ENCODE results near the gene CLEC11A. TPM values are rescaled to one million over a fixed set of nuclear protein-coding genes. Genes with fewer than 3 reads are reported as not detected.
"Not testable (repeated sequence)": the region's sequence is repeated elsewhere in the genome, so short reads cannot be mapped to it uniquely, and the experiment has no call there.

CLEC11A gene
- total and polyA plus RNA-seq, 2 experiments from 2014 or later: 122 to 164 TPM

GRCh38 chr19:50739914-50740426 is 16.8 kb downstream of the CLEC11A start:
- in situ Hi-C loops (cut with MboI): no loop called here
- H3K9ac ChIP-seq: no peak overlapping the region
- H4K20me1 ChIP-seq (ENCODE audit: insufficient read depth): no peaks in the 10 kb centered on the region
- no peak overlapping the region for H3K4me3 ChIP-seq
- TF ChIP-seq EZH2 (IDR thresholded peaks at IDR 0.05; ENCODE audit: insufficient read depth, poor library complexity, severe bottlenecking): no peak
- no peak for TF ChIP-seq EZH2phosphoT487 (IDR thresholded peaks at IDR 0.05; ENCODE audit: insufficient read depth, low read depth)
- no peaks in the 10 kb centered on the region for H3K36me3 ChIP-seq (ENCODE audit: low read depth)
- no peak overlapping the region for H3K4me2 ChIP-seq (ENCODE audit: unreplicated experiment)
- no peak overlapping the region for H2AFZ ChIP-seq
- H3K27ac ChIP-seq: no peak overlapping the region
- H3K4me1 ChIP-seq (ENCODE audit: insufficient read depth): no peaks in the 10 kb centered on the region
- DNase-seq: no peak
- H3K27me3 ChIP-seq (replicated peaks; ENCODE audit: insufficient read depth): peaks cover 41% of the 10 kb centered on the region
- H3K79me2 ChIP-seq (ENCODE audit: insufficient read depth): no peaks in the 10 kb centered on the region
- no peaks in the 10 kb centered on the region for H3F3A ChIP-seq (ENCODE audit: insufficient read depth)
- H3K9me2 ChIP-seq (ENCODE audit: insufficient read depth): no peaks in the 10 kb centered on the region
- WGBS, 2 experiments (ENCODE audit: low coverage in 1 of 2, low lambda C conversion rate in 2 of 2, missing lambda C conversion rate in 2 of 2): 20 to 23% methylated on average over 11 of the region's 11 CpGs
- no peaks in the 10 kb centered on the region for H3K9me3 ChIP-seq (ENCODE audit: low read depth)

- no peak for TF ChIP-seq EZH2 (IDR thresholded peaks at IDR 0.05; ENCODE audit: insufficient read depth, poor library complexity, severe bottlenecking)
- no peak for TF ChIP-seq EZH2phosphoT487 (IDR thresholded peaks at IDR 0.05; ENCODE audit: insufficient read depth, low read depth)
- Histone ChIP-seq H3K27ac (no peak overlapping the region), H3K4me3 (no peak overlapping the region), H3K9ac (no peak overlapping the region), H2AFZ (no peak overlapping the region), H3K4me2 (ENCODE audit: unreplicated experiment) (no peak overlapping the region), H4K20me1 (ENCODE audit: insufficient read depth) (no peaks in the 10 kb centered on the region), H3K79me2 (ENCODE audit: insufficient read depth) (no peaks in the 10 kb centered on the region), H3K36me3 (ENCODE audit: low read depth) (no peaks in the 10 kb centered on the region), H3F3A (ENCODE audit: insufficient read depth) (no peaks in the 10 kb centered on the region), H3K27me3 (replicated peaks; ENCODE audit: insufficient read depth) (peaks cover 33% of the 10 kb centered on the region), H3K9me3 (ENCODE audit: low read depth) (no peaks in the 10 kb centered on the region), H3K4me1 (ENCODE audit: insufficient read depth) (no peaks in the 10 kb centered on the region), H3K9me2 (ENCODE audit: insufficient read depth) (no peaks in the 10 kb centered on the region)
- WGBS, 2 experiments (ENCODE audit: low coverage in 1 of 2, low lambda C conversion rate in 2 of 2, missing lambda C conversion rate in 2 of 2): 56 to 58% methylated on average over 18 of the region's 18 CpGs
- DNase-seq: no peak
- in situ Hi-C loops (cut with MboI): no loop called here
These were observed 18.2 kb downstream of the CLEC11A start for GRCh38 chr19:50741179-50741933.

- Histone ChIP-seq H3K9me3 (ENCODE audit: low read depth) (no peaks in the 10 kb centered on the region), H3K4me3 (no peak overlapping the region), H3K9ac (no peak overlapping the region), H3K36me3 (ENCODE audit: low read depth) (no peaks in the 10 kb centered on the region), H3K27ac (no peak overlapping the region), H3K27me3 (replicated peaks; ENCODE audit: insufficient read depth) (peaks cover 12% of the 10 kb centered on the region), H3K79me2 (ENCODE audit: insufficient read depth) (no peaks in the 10 kb centered on the region), H3K4me1 (ENCODE audit: insufficient read depth) (no peaks in the 10 kb centered on the region), H2AFZ (no peak overlapping the region), H3K9me2 (ENCODE audit: insufficient read depth) (no peaks in the 10 kb centered on the region), H3K4me2 (ENCODE audit: unreplicated experiment) (no peak overlapping the region), H3F3A (ENCODE audit: insufficient read depth) (no peaks in the 10 kb centered on the region), H4K20me1 (ENCODE audit: insufficient read depth) (no peaks in the 10 kb centered on the region)
- TF ChIP-seq EZH2 (IDR thresholded peaks at IDR 0.05; ENCODE audit: insufficient read depth, poor library complexity, severe bottlenecking) (no peak), EZH2phosphoT487 (IDR thresholded peaks at IDR 0.05; ENCODE audit: insufficient read depth, low read depth) (no peak)
- in situ Hi-C loops (cut with MboI): no loop called here
- 61 to 63% methylated on average over 6 of the region's 6 CpGs for WGBS, 2 experiments (ENCODE audit: low coverage in 1 of 2, low lambda C conversion rate in 2 of 2, missing lambda C conversion rate in 2 of 2)
- DNase-seq: no peak
These were observed 20.4 kb downstream of the CLEC11A start for GRCh38 chr19:50743537-50743936.

- TF ChIP-seq EZH2 (IDR thresholded peaks at IDR 0.05; ENCODE audit: insufficient read depth, poor library complexity, severe bottlenecking) (no peak), EZH2phosphoT487 (IDR thresholded peaks at IDR 0.05; ENCODE audit: insufficient read depth, low read depth) (no peak)
- Histone ChIP-seq H3F3A (ENCODE audit: insufficient read depth) (no peaks in the 10 kb centered on the region), H3K79me2 (ENCODE audit: insufficient read depth) (no peaks in the 10 kb centered on the region), H2AFZ (no peak overlapping the region), H3K4me3 (no peak overlapping the region), H3K27me3 (replicated peaks; ENCODE audit: insufficient read depth) (peaks cover 6% of the 10 kb centered on the region; the same call in 1 of the 2 replicates), H3K4me1 (ENCODE audit: insufficient read depth) (no peaks in the 10 kb centered on the region), H3K4me2 (ENCODE audit: unreplicated experiment) (no peak overlapping the region), H3K9me3 (ENCODE audit: low read depth) (no peaks in the 10 kb centered on the region), H3K36me3 (ENCODE audit: low read depth) (no peaks in the 10 kb centered on the region), H3K9ac (no peak overlapping the region), H4K20me1 (ENCODE audit: insufficient read depth) (no peaks in the 10 kb centered on the region), H3K27ac (no peak overlapping the region), H3K9me2 (ENCODE audit: insufficient read depth) (no peaks in the 10 kb centered on the region)
- in situ Hi-C loops (cut with MboI): no loop called here
- DNase-seq: no peak
- 37 to 38% methylated on average over 10 of the region's 10 CpGs for WGBS, 2 experiments (ENCODE audit: low coverage in 1 of 2, low lambda C conversion rate in 2 of 2, missing lambda C conversion rate in 2 of 2)
These were observed 22.1 kb downstream of the CLEC11A start for GRCh38 chr19:50745221-50745620.

GRCh38 chr19:50747141-50747540 is 24.0 kb downstream of the CLEC11A start:
- H3K27ac ChIP-seq; H3K4me3 ChIP-seq; in situ Hi-C loops (cut with MboI); H3K9ac ChIP-seq; H3K4me2 ChIP-seq (ENCODE audit: unreplicated experiment); H2AFZ ChIP-seq; DNase-seq; H3K9me2 ChIP-seq (ENCODE audit: insufficient read depth); H3K4me1 ChIP-seq (ENCODE audit: insufficient read depth); H3F3A ChIP-seq (ENCODE audit: insufficient read depth); H3K79me2 ChIP-seq (ENCODE audit: insufficient read depth); H3K27me3 ChIP-seq (replicated peaks; ENCODE audit: insufficient read depth); H4K20me1 ChIP-seq (ENCODE audit: insufficient read depth); H3K36me3 ChIP-seq (ENCODE audit: low read depth); H3K9me3 ChIP-seq (ENCODE audit: low read depth): not testable (repeated sequence)
- WGBS, 2 experiments (ENCODE audit: low coverage in 1 of 2, low lambda C conversion rate in 2 of 2, missing lambda C conversion rate in 2 of 2): 70 to 74% methylated on average over 14 of the region's 14 CpGs

Measured in GM23248 (cell line).